Amygdala (tissue), 56 donors: ENCODE measurements around the gene CCDC127.
"Not testable (repeated sequence)": the region's sequence is repeated elsewhere in the genome, so short reads cannot be mapped to it uniquely, and the experiment has no call there.

Experiments used
- DNase-seq, 56 donors: peaks; one replicate each; lab custom pipeline; 2025; lab: John Stamatoyannopoulos, UW

Gene CCDC127, protein sequence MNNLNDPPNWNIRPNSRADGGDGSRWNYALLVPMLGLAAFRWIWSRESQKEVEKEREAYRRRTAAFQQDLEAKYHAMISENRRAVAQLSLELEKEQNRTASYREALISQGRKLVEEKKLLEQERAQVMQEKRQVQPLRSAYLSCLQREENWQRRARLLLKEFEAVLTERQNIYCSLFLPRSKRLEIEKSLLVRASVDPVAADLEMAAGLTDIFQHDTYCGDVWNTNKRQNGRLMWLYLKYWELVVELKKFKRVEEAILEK

DNA sequence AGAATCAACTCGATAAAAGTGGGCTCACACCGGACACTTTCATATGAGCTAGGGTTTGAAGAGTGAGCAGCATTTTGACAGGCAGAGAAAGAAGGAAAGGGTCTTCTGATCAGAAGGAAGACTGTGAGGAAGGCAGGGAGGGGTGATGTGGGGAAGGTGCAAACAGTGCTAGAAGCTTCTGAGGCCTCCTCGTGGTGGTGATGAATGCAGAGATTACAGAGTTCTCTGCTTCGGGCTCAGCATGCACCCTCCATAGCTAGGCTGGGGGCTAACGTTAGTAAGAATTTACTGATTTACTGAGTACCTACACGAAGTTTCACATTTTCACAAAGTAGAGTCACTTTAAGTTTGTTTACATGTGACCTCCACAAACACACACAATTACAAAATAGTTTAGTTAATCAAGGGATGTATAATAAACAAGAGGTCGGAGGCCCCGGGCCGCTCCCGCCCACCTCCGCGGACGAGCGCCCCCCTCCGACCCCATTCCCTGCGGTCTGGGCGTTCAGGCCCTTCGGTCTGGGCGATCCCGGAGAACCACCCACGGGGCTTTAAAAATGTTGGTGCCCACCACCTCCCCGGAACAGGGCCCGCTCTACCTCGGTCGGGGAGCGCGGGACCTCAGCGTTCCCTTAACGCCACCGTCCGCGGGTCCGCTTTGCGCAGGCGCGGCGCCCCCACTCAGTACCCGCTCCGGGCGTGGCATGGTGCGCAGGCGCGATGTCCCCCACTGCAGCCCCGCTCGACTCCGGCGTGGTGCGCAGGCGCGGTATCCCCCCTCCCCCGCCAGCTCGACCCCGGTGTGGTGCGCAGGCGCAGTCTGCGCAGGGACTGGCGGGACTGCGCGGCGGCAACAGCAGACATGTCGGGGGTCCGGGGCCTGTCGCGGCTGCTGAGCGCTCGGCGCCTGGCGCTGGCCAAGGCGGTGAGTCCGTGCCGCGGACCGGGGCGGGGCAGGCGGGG is at the start of gene CCDC127, which contains the start of gene SDHA:
CCDC127 (minus strand) TSS at position 660 of the 963 bp plus-strand sequence. CDS start 1,304 bp downstream, outside the sequence.
SDHA (plus strand) TSS at position 827 of the 963 bp plus-strand sequence; CDS start at position 863, 36 bp downstream.
- peak; percentile 41 to 97 (median 87) for DNase-seq

DNA sequence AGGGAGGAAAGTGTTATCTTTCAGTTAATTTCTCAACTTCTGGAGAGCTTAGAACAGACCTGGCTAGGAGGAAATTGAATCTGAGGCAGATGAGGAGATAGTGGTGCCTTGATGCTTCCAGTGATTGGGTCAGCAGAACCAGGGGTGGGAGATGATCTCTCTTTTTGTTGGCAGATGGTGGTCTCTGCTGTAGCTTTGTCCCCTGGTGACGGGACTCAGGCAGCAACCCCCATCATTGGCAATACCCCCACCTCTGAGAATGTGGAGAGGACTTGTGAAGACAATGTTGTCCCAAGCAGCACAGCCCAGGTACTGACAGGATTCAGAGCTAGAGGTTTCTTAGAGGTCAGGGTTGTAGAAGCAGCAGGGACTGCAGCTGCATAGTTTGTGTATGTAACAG is 49.8 kb upstream of the CCDC127 start:
- DNase-seq, result no peak

DNA sequence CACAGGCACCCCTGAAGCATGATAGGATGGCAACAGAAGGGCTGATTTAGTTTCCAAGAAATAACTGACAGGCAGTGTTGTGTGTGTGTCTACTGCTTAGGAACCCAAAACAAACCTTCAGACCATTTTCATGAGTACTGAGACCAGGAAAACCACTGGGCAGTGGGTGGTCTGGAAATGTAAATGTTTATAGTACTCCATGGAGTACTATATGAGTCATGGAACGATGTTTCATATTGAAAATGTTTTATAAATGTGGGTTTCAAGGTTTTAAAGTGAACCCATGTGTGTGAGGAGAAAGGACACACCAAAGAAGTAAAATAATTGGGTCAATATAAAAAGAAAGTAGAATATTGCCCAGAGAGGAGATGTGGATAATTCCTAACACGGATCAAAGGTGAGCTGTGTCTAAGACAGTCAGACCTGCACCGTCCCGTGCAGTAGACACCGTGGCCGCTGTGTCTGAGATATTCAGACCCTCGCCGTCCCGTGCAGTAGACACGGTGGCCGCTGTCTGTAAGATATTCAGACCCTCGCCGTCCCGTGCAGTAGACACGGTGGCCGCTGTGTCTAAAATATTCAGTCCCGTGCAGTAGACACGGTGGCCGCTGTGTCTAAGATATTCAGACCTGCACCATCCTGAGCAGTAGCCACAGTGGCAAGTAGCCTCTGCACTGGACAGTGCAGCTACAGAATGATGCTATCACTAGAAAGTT is 48.5 kb upstream of the CCDC127 start:
- DNase-seq, result peak in 1 of 56 donors; percentile 3

DNA sequence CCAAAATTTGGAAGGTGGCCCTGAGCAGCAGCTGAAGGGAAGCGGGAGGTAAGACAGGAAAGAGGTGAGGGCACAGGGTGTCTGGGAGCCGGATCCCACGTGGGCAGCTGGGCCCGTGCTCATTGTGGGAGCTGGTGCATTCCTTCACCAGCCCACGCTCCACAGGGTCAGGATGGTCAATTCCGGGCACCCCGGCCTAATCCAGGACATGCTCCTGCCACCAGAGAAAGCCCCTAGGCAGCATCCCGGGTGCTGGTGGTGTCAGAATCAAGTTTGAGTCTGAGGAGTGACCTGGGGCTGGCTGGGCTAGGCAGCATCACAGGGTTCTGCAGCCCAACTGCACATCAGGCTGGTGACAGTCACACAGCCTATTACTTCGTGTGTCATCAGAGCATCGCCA is 46.4 kb upstream of the CCDC127 start:
- DNase-seq, result no peak

DNA sequence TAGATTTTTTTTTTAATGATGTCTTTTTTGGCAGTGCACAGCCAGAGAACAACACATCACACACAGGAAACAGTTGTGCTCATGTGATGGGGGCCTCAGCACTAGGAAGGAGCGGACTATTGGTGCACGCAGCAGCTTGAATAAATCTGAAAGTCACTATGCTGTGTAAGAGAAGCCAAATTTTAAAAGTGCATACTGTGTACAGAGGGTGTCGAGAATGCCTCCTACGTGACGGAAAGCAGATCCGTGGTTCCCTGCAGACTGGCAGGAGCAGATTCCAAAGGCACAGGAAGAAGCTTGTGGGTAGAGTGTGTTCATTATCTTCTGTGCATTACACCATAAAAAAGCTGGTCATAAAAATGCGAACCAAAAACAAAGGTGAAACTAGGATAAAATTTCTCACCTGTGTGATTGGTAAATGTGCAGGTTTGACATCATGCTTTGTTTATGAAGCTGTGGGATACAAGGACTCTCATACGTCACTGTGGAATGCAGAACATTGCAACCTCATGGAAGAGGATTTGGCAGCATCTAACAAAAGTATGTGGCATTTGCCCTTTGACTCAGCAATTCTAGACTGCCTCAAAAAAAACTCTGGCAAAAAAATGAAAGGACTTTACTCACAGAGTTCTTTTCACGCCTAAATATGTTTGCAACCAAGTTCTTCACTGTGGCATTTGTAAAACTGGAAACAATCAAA is 45.5 kb upstream of the CCDC127 start:
- DNase-seq, result not testable (repeated sequence)

DNA sequence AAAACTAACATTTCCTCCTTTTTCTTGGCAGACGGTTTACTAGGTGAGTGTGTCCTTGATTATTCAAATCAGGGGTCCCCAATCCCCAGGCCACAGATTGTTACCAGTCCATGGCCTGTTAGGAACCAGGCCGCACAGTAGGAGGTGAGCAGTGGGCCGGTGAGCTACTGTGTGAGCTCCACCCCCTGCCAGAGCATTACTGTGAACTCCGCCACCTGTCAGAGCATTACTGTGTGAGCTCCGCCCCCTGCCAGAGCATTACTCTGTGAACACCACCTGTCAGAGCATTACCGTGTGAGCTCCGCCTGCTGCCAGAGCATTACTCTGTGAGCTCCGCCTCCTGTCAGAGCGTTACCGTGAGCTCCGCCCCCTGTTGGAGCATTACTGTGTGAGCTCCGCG is 39.2 kb upstream of the CCDC127 start:
- DNase-seq, result no peak

DNA sequence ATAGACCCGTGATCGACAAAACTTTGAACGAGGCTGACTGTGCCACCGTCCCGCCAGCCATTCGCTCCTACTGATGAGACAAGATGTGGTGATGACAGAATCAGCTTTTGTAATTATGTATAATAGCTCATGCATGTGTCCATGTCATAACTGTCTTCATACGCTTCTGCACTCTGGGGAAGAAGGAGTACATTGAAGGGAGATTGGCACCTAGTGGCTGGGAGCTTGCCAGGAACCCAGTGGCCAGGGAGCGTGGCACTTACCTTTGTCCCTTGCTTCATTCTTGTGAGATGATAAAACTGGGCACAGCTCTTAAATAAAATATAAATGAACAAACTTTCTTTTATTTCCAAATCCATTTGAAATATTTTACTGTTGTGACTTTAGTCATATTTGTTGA is 38.4 kb upstream of the CCDC127 start:
- not testable (repeated sequence) for DNase-seq

DNA sequence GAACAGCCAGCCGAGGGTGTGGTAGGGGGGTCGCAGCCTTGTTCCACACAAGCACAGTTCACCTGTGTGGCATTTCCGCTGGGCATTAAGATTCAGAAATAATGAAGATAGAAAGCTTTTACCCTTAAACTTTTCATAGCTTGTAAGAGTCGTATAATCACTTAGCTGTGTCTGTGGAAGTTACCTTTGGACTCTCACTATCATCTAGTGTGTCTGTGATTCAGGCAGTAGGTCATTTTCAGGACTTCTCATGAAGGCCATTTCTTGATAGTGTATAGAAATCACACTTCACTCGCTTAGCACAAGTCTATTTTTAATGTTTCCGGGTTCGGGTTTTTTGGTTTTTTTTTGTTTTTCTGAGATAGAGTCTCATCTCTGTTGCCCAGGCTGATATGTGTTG is 37.2 kb upstream of the CCDC127 start:
- DNase-seq, result not testable (repeated sequence)

DNA sequence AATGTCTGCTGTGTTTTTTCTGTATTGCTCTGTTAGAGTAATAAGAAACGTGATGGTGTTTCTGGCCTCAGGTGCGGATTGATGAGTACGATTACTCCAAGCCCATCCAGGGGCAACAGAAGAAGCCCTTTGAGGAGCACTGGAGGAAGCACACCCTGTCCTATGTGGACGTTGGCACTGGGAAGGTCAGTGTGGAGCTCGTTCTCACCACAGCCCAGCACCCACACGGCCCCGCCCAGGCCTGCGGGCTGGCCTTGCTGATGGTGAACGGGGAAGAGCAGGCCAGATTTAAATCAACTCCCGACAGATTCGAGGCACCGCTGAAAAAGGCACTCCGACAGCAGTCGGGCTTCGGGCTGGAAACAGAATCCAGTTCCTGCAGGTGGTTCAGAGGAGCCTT is 36.4 kb upstream of the CCDC127 start:
- not testable (repeated sequence) for DNase-seq

DNA sequence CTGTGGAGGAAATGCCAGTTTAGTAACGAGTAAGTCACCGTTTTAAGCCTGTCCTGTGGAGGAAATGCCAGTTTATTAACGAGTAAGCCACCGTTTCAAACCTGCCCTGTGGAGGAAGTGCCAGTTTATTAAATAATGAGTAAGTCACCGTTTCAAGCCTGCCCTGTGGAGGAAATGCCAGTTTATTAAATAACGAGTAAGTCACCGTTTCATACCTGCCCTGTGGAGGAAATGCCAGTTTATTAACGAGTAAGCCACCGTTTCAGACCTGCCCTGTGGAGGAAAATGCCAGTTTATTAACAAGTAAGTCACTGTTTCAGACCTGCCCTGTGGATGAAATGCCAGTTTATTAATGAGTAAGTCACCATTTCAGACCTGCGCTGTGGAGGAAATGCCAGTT is 34.6 kb upstream of the CCDC127 start:
- no peak for DNase-seq

DNA sequence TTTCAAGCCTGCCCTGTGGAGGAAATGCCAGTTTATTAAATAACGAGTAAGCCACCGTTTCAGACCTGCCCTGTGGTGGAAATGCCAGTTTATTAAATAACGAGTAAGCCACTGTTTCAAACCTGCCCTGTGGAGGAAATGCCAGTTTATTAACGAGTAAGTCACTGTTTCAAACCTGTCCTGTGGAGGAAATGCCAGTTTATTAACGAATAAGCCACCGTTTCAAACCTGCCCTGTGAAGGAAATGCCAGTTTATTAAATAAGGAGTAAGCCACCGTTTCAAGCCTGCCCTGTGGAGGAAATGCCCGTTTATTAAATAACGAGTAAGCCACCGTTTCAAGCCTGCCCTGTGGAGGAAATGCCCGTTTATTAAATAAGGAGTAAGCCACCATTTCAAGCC is 34.0 kb upstream of the CCDC127 start:
- DNase-seq, result not testable (repeated sequence)

DNA sequence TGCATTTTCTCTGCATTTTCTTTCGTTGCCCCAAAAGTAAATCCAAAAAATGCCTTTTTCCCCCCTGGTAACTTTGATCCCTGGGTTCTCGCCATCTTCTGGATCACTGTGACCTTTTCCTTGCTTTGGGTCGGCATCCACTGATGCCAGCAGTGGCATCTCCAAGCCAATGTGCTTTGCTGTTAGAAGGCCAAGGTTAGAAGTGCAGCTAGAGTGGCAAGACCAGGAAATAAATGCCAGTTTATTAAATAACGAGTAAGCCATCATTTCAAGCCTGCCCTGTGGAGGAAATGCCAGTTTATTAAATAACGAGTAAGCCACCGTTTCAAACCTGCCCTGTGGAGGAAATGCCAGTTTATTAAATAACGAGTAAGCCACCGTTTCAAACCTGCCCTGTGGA is 33.6 kb upstream of the CCDC127 start:
- DNase-seq, result not testable (repeated sequence)

DNA sequence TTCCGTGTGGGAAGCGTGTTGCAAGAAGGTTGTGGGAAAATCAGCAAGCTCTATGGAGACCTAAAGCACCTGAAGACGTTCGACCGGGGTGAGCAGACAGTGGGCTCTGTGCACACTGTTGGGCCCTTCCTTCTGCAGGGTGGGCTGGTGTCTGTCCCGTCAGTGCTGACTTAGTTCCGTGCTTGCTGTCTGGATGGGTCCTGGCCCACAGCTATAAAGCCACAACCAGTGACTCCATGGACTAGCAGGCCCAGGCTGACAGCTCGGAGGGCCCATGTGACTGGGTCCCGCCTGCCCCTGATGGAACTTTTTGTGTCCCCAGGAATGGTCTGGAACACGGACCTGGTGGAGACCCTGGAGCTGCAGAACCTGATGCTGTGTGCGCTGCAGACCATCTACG is 33.1 kb upstream of the CCDC127 start:
- DNase-seq, result not testable (repeated sequence)

DNA sequence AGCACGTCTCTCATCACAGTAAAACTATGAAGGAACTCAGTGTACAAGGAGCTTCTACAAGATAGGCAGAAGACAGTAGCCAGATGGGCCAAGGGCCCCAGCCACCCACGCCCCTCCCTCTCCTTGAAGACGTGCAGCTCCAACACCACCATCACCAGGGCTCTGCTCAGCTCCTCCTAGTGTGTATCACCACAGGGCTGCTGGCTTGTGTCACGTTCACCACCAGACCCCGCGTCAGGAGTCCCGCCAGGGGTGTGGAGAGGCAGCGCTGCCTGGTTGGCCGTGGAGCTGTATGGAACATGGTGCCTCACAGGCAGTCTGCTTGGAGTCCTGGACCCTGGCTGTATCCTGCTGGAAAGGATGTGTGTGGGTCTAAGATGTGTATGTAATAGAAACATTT is 32.4 kb upstream of the CCDC127 start:
- not testable (repeated sequence) for DNase-seq

DNA sequence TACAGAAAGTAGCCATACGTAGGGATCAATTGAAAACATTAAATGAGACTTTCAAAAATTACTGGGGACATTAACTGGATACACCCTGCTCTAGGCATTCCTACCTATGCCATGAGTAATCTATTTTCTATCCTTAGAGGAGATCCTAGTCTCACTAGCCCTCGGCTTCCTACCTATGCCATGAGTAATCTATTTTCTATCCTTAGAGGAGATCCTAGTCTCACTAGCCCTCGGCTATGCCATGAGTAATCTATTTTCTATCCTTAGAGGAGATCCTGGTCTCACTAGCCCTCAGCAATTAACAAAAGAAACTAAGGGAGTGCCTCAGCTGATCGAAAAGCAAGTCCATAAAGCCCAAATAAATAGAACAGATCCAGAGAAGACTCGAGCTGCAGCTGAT is 27.8 kb upstream of the CCDC127 start:
- not testable (repeated sequence) for DNase-seq

DNA sequence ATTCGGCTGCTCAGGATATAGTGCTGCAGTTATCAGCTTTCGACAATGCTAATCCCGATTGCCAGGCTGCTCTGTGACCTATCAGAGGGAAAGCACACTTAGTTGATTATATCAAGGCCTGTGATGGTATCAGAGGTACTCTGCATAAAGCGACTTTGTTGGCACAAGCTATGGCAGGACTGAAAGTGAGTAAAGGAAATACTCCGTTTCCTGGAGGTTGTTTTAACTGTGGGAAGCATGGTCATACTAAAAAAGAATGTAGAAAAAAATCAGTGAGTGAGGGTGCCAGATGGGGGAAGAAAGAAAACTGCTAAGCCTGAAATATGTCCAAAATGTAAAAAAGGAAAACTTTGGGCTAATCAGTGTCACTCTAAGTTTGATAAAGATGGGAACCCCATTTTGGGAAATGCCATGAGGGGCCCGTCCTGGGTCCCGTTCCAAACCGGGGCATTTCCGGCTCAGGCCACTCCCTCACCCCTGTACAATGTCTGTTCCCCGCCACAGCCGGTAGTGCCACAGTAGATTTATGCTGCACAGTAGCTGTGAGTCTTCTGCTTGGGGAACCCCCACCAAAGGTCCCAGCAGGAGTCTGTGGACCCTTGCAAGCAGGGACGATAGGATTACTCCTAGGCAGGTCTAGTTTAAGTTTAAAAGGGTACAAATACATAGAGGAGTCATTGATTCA is 25.9 kb upstream of the CCDC127 start:
- not testable (repeated sequence) for DNase-seq

DNA sequence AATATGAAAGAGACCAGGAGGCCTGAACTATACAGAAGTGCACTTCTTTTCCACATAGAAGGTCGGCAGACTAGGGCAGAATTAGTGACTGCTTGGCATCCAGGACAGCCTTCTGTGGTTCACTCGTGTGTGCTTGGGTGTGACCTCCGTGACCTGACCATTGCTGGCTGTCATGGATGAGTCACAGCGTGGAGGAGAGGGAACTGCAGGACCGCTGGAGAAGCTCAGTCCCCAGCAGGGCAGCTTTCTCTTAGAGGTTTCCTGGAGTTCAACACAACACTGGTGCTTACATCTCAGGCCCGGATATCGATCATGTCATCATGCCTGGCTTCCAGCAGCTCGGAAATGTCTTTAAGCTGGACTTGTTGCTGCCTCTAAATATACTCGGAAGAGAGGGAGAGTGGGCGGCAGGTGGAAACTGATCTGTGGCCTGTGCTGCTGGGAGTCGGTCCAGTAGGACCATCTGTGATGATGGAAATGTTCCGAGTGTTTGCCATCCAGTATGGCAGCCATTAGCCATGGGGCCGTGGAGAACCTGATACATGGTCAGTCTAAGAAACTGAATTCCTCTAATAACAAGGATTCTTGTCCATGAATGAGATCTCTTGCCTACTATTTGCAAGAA is 23.2 kb upstream of the CCDC127 start:
- DNase-seq, result not testable (repeated sequence)

DNA sequence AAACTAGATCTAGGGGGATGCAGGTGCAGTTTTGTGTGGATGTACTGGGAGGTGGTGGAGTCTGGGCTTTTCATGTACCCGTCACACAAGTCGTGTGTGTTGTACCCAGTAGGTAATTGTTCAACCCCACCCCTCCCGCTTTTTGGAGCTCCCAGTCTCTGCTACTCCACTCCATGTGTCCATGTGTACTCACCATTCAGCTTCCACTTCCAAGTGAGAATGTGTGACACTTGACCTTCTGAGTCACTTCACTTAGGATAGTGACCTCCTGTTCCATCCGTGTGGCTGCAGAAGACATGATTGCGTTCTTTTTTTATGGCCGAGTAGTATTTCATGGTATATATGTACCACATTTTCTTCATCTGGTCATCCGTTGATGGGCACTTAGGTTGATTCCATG is 22.6 kb upstream of the CCDC127 start:
- not testable (repeated sequence) for DNase-seq

DNA sequence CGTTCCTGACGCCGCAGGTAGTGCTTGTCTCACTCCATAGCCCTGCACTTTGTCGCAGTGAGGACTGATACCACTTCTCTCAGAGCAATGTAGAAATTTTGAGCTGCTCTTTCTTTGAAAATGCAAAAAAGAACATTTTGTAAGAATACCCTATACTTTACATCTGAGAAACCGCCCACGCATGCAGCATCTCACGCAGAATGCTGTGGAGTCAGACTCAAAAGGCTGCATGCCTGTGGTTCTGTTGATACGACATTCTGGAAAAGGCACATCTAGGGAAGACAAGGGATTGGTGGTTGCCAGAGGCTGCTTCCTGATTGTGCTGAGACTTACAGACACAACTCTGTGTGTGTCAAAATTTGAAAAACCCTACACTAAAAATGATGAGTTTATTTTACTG is 20.0 kb upstream of the CCDC127 start:
- peak in 15 of 56 donors; percentile 9 to 56 (median 33) for DNase-seq
